OCI-LY7 (cell line): ENCODE results near the gene NXPH3. TPM values are rescaled to one million over a fixed set of nuclear protein-coding genes. Genes with fewer than 3 reads are reported as not detected.

Experiments used
- BruUV-seq: library from RNA; stranded (reverse); fragments of 400-500 nt; replicated peaks from 2 replicates; lab custom pipeline; 2021; lab: Mats Ljungman, UMichigan
- CTCF ChIA-PET: fragments of 300-600 bp; sonication (Branson Sonifier 250); formaldehyde crosslinking; loops from one replicate; lab custom pipeline; 2022; ENCODE audit warnings: antibody characterized with exemption; ENCODE audit not compliant: unreplicated experiment; lab: Charles Lee
- POLR2A ChIA-PET: fragments of 300-600 bp; sonication (Branson Sonifier 250); formaldehyde crosslinking; loops from one replicate; lab custom pipeline; 2022; ENCODE audit warnings: antibody characterized with exemption; lab: Charles Lee
- DNase-seq: peaks from one replicate; pipeline ENCODE4 v3.0.0-alpha.2; 2015; ENCODE audit warnings: low spot score
- H2AFZ ChIP-seq: fragments of 200-600 bp; sonication (generic), shearing (Covaris generic); 2 replicates; pipeline ENCODE4 v1.6.1; 2014; ENCODE audit warnings: mild to moderate bottlenecking, antibody characterized with exemption, low read length, moderate library complexity
- H3K27ac ChIP-seq: fragments of 200-600 bp; sonication (generic); 2 replicates; pipeline ENCODE4 v1.5.1; 2014; ENCODE audit warnings: mixed run types, low read depth, mild to moderate bottlenecking, moderate library complexity, low read length, inconsistent platforms; ENCODE audit not compliant: poor library complexity, severe bottlenecking
- H3K36me3 ChIP-seq: fragments of 200-600 bp; sonication (generic); 2 replicates; pipeline ENCODE4 v1.6.1; 2014; ENCODE audit warnings: mild to moderate bottlenecking, antibody characterized with exemption, low read length, moderate library complexity, mixed read lengths; ENCODE audit not compliant: insufficient read depth
- H3K4me1 ChIP-seq: fragments of 200-600 bp; sonication (generic); 2 replicates; pipeline ENCODE4 v1.5.1; 2014; ENCODE audit warnings: mild to moderate bottlenecking, low read length; ENCODE audit not compliant: insufficient read depth, poor library complexity, severe bottlenecking
- H3K4me2 ChIP-seq: fragments of 200-600 bp; sonication (generic); 2 replicates; pipeline ENCODE4 v1.6.1; 2014; ENCODE audit warnings: mild to moderate bottlenecking, low read length
- H3K4me3 ChIP-seq: fragments of 200-600 bp; sonication (generic); 2 replicates; pipeline ENCODE4 v1.5.1; 2014; ENCODE audit warnings: mild to moderate bottlenecking, low read depth, low read length; ENCODE audit not compliant: poor library complexity, severe bottlenecking
- H3K79me2 ChIP-seq: fragments of 200-600 bp; sonication (generic); 2 replicates; pipeline ENCODE4 v1.6.1; 2016; ENCODE audit warnings: low read depth, mild to moderate bottlenecking, low read length, moderate library complexity, mixed read lengths; ENCODE audit not compliant: insufficient read depth
- H3K9me2 ChIP-seq: fragments of 200-600 bp; sonication (generic); 2 replicates; pipeline ENCODE4 v1.6.1; 2016; ENCODE audit warnings: mild to moderate bottlenecking, low read length, mixed read lengths; ENCODE audit not compliant: insufficient read depth
- H3K9me3 ChIP-seq: fragments of 200-600 bp; sonication (generic); 2 replicates; pipeline ENCODE4 v1.6.1; 2014; ENCODE audit warnings: mild to moderate bottlenecking, mixed run types, low read length, mixed read lengths
- H4K20me1 ChIP-seq: fragments of 200-600 bp; sonication (generic); 2 replicates; pipeline ENCODE4 v1.6.1; 2014; ENCODE audit warnings: mild to moderate bottlenecking, antibody characterized with exemption, low read length, moderate library complexity, mixed read lengths; ENCODE audit not compliant: insufficient read depth
- CTCF ChIP-seq: fragments of 200-600 bp; sonication (generic); conservative IDR thresholded peaks from 2 replicates; pipeline ENCODE4 v1.5.1; 2014; ENCODE audit warnings: mild to moderate bottlenecking, antibody characterized with exemption, low read length, moderate library complexity, mixed read lengths
- EZH2phosphoT487 ChIP-seq: fragments of 200-600 bp; sonication (generic); IDR thresholded peaks from 2 replicates; pipeline ENCODE4 v1.6.1; 2018; ENCODE audit warnings: low read depth, borderline replicate concordance, mild to moderate bottlenecking, mixed run types, antibody characterized with exemption, low read length, moderate library complexity, mixed read lengths
- intact Hi-C: fragments of 100-400 bp; cut with micrococcal nuclease; formaldehyde crosslinking; loops from one replicate; pipeline ENCODE4 v1.10.0; 2022; ENCODE audit not compliant: unreplicated experiment
- total RNA-seq, 2 experiments: library from RNA; depleted of rRNA in 1 of 2; stranded (reverse); fragments of >200 nt in 1 of 2; shearing (Covaris generic) in 1 of 2; gene quantifications; 2 replicates each; pipeline ENCODE4 v1.2.3, GENCODE V29; 2014 to 2022

NXPH3 gene
- total RNA-seq, 2 experiments from 2014 or later = not detected

GRCh38 chr17:49596613-49597244, 21.1 kb downstream of the NXPH3 start:
- BruUV-seq = no TSS peak
- TF ChIP-seq EZH2phosphoT487 (no peak), CTCF (no peak)
- Histone ChIP-seq H4K20me1 (no peaks in the 10 kb centered on the region), H2AFZ (no peak overlapping the region), H3K4me3 (no peak overlapping the region), H3K9me3 (no peaks in the 10 kb centered on the region), H3K27ac (no peak overlapping the region), H3K4me2 (no peak overlapping the region), H3K36me3 (peaks cover 65% of the 10 kb centered on the region), H3K9me2 (no peaks in the 10 kb centered on the region), H3K79me2 (no peaks in the 10 kb centered on the region), H3K4me1 (no peaks in the 10 kb centered on the region)
- ChIA-PET POLR2A (interaction anchor here (0.9 to 1.6 kb wide), 3 partner anchors 15 to 34 kb away, joined by 3 to 7 read pairs (median 4); no protein-coding TSS in a partner anchor), CTCF (no interaction called here)
- intact Hi-C loops = no loop called here
- DNase-seq = no peak

- Histone ChIP-seq H3K4me1 (no peaks in the 10 kb centered on the region), H3K27ac (no peak overlapping the region), H3K9me3 (no peaks in the 10 kb centered on the region), H3K4me3 (no peak overlapping the region), H3K36me3 (peaks cover 72% of the 10 kb centered on the region), H3K4me2 (no peak overlapping the region), H3K9me2 (no peaks in the 10 kb centered on the region), H3K79me2 (no peaks in the 10 kb centered on the region), H4K20me1 (no peaks in the 10 kb centered on the region), H2AFZ (no peak overlapping the region)
- no peak for TF ChIP-seq EZH2phosphoT487
- TF ChIP-seq CTCF = no peak
- POLR2A ChIA-PET = interaction anchor here (0.9 to 1.6 kb wide), 3 partner anchors 14 to 35 kb away, joined by 3 to 4 read pairs (median 4); no protein-coding TSS in a partner anchor
- no TSS peak for BruUV-seq
- intact Hi-C loops = no loop called here
- no peak for DNase-seq
- CTCF ChIA-PET = no interaction called here
These were observed 21.8 kb downstream of the NXPH3 start for GRCh38 chr17:49597436-49597835.

DNA sequence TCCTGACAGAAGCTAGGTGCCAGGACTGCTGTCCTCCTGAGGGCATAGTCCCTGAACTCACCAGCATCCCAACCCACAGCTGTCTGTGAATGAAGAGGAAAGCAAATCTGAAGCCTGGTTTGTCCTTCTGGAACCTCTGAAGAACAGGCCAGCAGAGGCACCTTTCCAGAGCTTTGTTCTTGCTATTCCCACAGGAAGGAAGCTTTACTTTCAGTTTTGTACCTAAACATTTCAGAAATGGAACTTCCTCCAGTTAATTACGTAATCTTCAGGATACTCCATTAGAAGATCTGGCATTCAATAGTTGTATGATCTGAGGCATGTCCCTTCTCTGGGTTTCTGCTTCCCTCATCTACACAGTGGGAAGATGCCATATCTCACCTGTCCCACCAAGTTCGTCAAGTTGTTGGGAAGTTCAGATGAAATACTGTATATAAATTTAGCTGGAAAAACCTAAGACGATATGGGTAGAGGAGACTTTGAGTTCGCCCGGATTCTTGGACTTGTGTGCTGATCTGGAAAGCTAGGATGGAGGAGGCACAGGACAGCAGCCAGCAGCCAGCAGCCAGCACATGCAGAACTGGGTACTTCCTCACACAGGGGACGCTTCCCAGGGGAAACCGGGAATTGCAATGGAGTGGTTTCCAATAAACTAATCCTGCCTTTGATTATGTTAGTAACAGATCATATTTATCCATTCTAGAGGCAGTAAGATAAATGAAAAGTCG, 22.4 kb downstream of the NXPH3 start:
- DNase-seq = no peak
- Histone ChIP-seq H3K36me3 (peaks cover 79% of the 10 kb centered on the region), H4K20me1 (no peaks in the 10 kb centered on the region), H3K9me3 (no peaks in the 10 kb centered on the region), H3K27ac (no peak overlapping the region), H2AFZ (no peak overlapping the region), H3K9me2 (no peaks in the 10 kb centered on the region), H3K79me2 (no peaks in the 10 kb centered on the region), H3K4me2 (no peak overlapping the region), H3K4me3 (no peak overlapping the region), H3K4me1 (no peaks in the 10 kb centered on the region)
- CTCF ChIA-PET = no interaction called here
- intact Hi-C loops = no loop called here
- POLR2A ChIA-PET = interaction anchor here (0.9 to 1.6 kb wide), 2 partner anchors 14 to 18 kb away, joined by 3 to 4 read pairs; no protein-coding TSS in a partner anchor
- BruUV-seq = no TSS peak
- TF ChIP-seq EZH2phosphoT487 = no peak
- TF ChIP-seq CTCF = no peak
